Amniotic epithelial cell (primary cell): ENCODE results near the gene HSD3B7.
A peak's percentile ranks its signal among the peaks of the same experiment; 100 is the strongest.

Experiments used
- DNase-seq: peaks from one replicate; pipeline ENCODE4 v3.0.0-alpha.2; 2010; ENCODE audit warnings: low read depth

HSD3B7 gene

GRCh38 chr16:31023252-31023602 lies 38.2 kb downstream of the HSD3B7 start:
- DNase-seq, result no peak

GRCh38 chr16:31023627-31024226 lies 38.7 kb downstream of the HSD3B7 start:
- DNase-seq, result no peak

GRCh38 chr16:31025339-31025738 lies 40.3 kb downstream of the HSD3B7 start:
- DNase-seq, result no peak

- DNase-seq, result no peak
Observed at GRCh38 chr16:31029272-31029671, 44.3 kb downstream of the HSD3B7 start.

- no peak for DNase-seq
Observed at GRCh38 chr16:31031276-31031675, 46.3 kb downstream of the HSD3B7 start.

- DNase-seq, result peak; percentile 97
Observed at GRCh38 chr16:31032736-31033708, 48.0 kb downstream of the HSD3B7 start, which contains the start of gene STX4. Gene STX4, plus strand, starts transcription at chr16:31033558. Its CDS starts 248 bp downstream, at chr16:31033806.

GRCh38 chr16:31033709-31034492 lies 48.9 kb downstream of the HSD3B7 start:
- DNase-seq, result peak; percentile 63

GRCh38 chr16:31036691-31037090 lies 51.7 kb downstream of the HSD3B7 start:
- no peak for DNase-seq
